ENCODE results near the gene PTPRT. TPM values are rescaled to one million over a fixed set of nuclear protein-coding genes. Genes with fewer than 3 reads are reported as not detected.

Gene PTPRT
- total and polyA plus RNA-seq, 4 donors = 0.14 to 2.8 (median 0.40) TPM

- DNase-seq (ENCODE audit: low spot score) = no peak
- Histone ChIP-seq H3K4me1 (ENCODE audit: control insufficient read depth in 4 of 4, insufficient read depth in 4 of 4, low read length in 3 of 4) (no peaks in the 10 kb centered on the region), H3K9ac (ENCODE audit: low read depth in 1 of 2, low read length in 2 of 2) (no peak overlapping the region), H3K9me3 (ENCODE audit: control insufficient read depth in 4 of 4, low read length in 3 of 4) (no peaks in the 10 kb centered on the region), H3K4me3 (ENCODE audit: low read depth in 1 of 3, low read length in 3 of 3) (no peak overlapping the region), H3K27ac (ENCODE audit: low read depth in 1 of 2, low read length in 2 of 2) (no peak overlapping the region), H3K27me3 (ENCODE audit: control insufficient read depth in 4 of 4, insufficient read depth in 4 of 4, low read length in 3 of 4) (no peaks in the 10 kb centered on the region), H3K36me3 (ENCODE audit: control insufficient read depth in 4 of 4, insufficient read depth in 3 of 4, low read depth in 1 of 4, low read length in 3 of 4) (no peaks in the 10 kb centered on the region)
- 67% methylated on average over 2 of the region's 2 CpGs for WGBS
- no peak for TF ChIP-seq ZBTB33 (IDR thresholded peaks at IDR 0.05)
- TF ChIP-seq NR2F2 (IDR thresholded peaks at IDR 0.05) = no peak
- TF ChIP-seq TAF1 (conservative IDR thresholded peaks at IDR 0.05) = no peak
- TF ChIP-seq CTCF (IDR thresholded peaks at IDR 0.05; ENCODE audit: low read depth, low read length, missing input control) = no peak
Measured at GRCh38 chr20:42875581-42875980, 314.1 kb downstream of the PTPRT start.

GRCh38 chr20:42873259-42873658 lies 316.4 kb downstream of the PTPRT start:
- no peak overlapping the region for H3K4me3 ChIP-seq (ENCODE audit: low read depth in 1 of 3, low read length in 3 of 3)
- no peak overlapping the region for H3K9ac ChIP-seq (ENCODE audit: low read depth in 1 of 2, low read length in 2 of 2)
- no peaks in the 10 kb centered on the region for H3K4me1 ChIP-seq (ENCODE audit: control insufficient read depth in 4 of 4, insufficient read depth in 4 of 4, low read length in 3 of 4)
- TF ChIP-seq ZBTB33 (IDR thresholded peaks at IDR 0.05) = no peak
- no peak for TF ChIP-seq HNF4G (IDR thresholded peaks at IDR 0.05)
- no peak for TF ChIP-seq YY1 (IDR thresholded peaks at IDR 0.05)
- TF ChIP-seq RAD21 (IDR thresholded peaks at IDR 0.05) = no peak
- TF ChIP-seq NR2F2 (IDR thresholded peaks at IDR 0.05) = no peak
- no peak for TF ChIP-seq EGR1 (IDR thresholded peaks at IDR 0.05; ENCODE audit: low read depth in 2 of 2)
- TF ChIP-seq SP1 (IDR thresholded peaks at IDR 0.05) = no peak
- TF ChIP-seq FOXA2 (IDR thresholded peaks at IDR 0.05) = no peak
- no peak for TF ChIP-seq CTCF (IDR thresholded peaks at IDR 0.05; ENCODE audit: low read depth, low read length, missing input control)
- H3K9me3 ChIP-seq (ENCODE audit: control insufficient read depth in 4 of 4, low read length in 3 of 4) = no peaks in the 10 kb centered on the region
- H3K27me3 ChIP-seq (ENCODE audit: control insufficient read depth in 4 of 4, insufficient read depth in 4 of 4, low read length in 3 of 4) = no peaks in the 10 kb centered on the region
- 83% methylated on average over 3 of the region's 3 CpGs for WGBS
- H3K36me3 ChIP-seq (ENCODE audit: control insufficient read depth in 4 of 4, insufficient read depth in 3 of 4, low read depth in 1 of 4, low read length in 3 of 4) = no peaks in the 10 kb centered on the region
- no peak for DNase-seq (ENCODE audit: low spot score)
- H3K27ac ChIP-seq (ENCODE audit: low read depth in 1 of 2, low read length in 2 of 2) = no peak overlapping the region

All from liver (tissue), 9 donors.